Raji (cell line): ENCODE results near the gene LECT2.

Source experiments
- POLR2A ChIP-seq: IDR thresholded peaks from 2 replicates; pipeline ENCODE4 v1.6.1; 2011; ENCODE audit warnings: low read depth, low read length, control low read depth; ENCODE audit not compliant: insufficient read depth

The LECT2 gene

GRCh38 chr5:135921388-135921787 lies 33.4 kb downstream of the LECT2 start:
- no peak for TF ChIP-seq POLR2A

GRCh38 chr5:135920199-135920598 lies 34.6 kb downstream of the LECT2 start:
- TF ChIP-seq POLR2A, result no peak

GRCh38 chr5:135916638-135917263 lies 38.0 kb downstream of the LECT2 start:
- no peak for TF ChIP-seq POLR2A

GRCh38 chr5:135915466-135916001 lies 39.2 kb downstream of the LECT2 start:
- TF ChIP-seq POLR2A, result no peak

- TF ChIP-seq POLR2A, result no peak
These were observed 40.8 kb downstream of the LECT2 start for GRCh38 chr5:135913713-135914626.

GRCh38 chr5:135905144-135905543 lies 49.6 kb downstream of the LECT2 start:
- TF ChIP-seq POLR2A, result no peak

GRCh38 chr5:135901633-135902032 lies 53.1 kb downstream of the LECT2 start:
- TF ChIP-seq POLR2A, result no peak

GRCh38 chr5:135900276-135900675 lies 54.5 kb downstream of the LECT2 start:
- no peak for TF ChIP-seq POLR2A

GRCh38 chr5:135898651-135899050 lies 56.1 kb downstream of the LECT2 start:
- TF ChIP-seq POLR2A, result no peak
